H1 (cell line): ENCODE data around the gene PTPRC. TPM values are rescaled to one million over a fixed set of nuclear protein-coding genes. Genes with fewer than 3 reads are reported as not detected.

ENCODE experiments used
- YY1 ChIP-seq: IDR thresholded peaks from 2 replicates; pipeline ENCODE4 v1.6.1; 2011; ENCODE audit warnings: low read depth, mild to moderate bottlenecking, low read length
- polyA plus RNA-seq, 7 experiments: library from polyadenylated mRNA; depleted of rRNA in 3 of 7; stranded (reverse) in 5 of 7; unstranded in 2 of 7; fragments of >200 nt in 5 of 7; fragments of 200-250 nt in 2 of 7; gene quantifications; 1 replicate in 5 of 7; 2 replicates in 1 of 7; 4 replicates in 1 of 7; pipeline versions ENCODE4 v1.2.1 to v1.2.3, GENCODE V29; 2011 to 2013; ENCODE audit warnings: missing spikeins in 2 of 7, mixed read lengths in 2 of 7
- total RNA-seq: library from RNA; stranded (reverse); fragmentation: NEBNext Ultra II Directional; extraction: Animal tissue kit (Norgen Biotek cat#: 25700); gene quantifications from 2 replicates; pipeline ENCODE4 v1.2.1, GENCODE V29; 2021
- TF ChIP-seq, protein P1 (sequence below): fragments of 300-600 bp; sonication (generic); IDR thresholded peaks from 2 replicates; pipeline ENCODE4 v1.7.1; 2012; ENCODE audit warnings: low read length, moderate library complexity, mild to moderate bottlenecking, inconsistent platforms; ENCODE audit not compliant: insufficient replicate concordance

The PTPRC gene
- total and polyA plus RNA-seq, 2 of the 8 experiments (the other 6 are each of a cell fraction or from before 2014, with no cell fraction given) = 0.05 TPM; not detected in 1

DNA sequence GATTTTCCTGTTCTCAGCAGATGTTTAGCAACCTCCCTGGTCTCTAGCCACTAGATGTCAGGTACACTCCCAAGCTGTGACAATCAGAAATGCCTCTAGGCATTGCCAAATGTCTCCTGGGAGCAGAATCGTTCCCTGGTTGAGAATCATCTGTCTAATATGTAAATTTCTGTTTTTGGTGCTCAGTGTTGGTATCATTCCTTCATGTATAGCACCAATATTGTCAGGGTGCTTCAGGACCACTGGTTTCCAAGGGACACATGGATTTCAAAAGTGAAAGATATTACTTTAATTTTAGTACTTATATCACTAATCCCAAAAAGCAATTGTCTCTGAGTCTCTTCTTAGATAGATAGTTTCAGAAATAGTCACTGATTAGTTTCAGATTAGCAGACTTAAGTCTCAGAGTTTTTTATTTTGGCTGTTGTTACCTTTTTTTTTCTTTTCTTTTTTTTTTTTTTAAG is 160.1 kb downstream of the PTPRC start (continued):
- TF ChIP-seq, protein P1, sequence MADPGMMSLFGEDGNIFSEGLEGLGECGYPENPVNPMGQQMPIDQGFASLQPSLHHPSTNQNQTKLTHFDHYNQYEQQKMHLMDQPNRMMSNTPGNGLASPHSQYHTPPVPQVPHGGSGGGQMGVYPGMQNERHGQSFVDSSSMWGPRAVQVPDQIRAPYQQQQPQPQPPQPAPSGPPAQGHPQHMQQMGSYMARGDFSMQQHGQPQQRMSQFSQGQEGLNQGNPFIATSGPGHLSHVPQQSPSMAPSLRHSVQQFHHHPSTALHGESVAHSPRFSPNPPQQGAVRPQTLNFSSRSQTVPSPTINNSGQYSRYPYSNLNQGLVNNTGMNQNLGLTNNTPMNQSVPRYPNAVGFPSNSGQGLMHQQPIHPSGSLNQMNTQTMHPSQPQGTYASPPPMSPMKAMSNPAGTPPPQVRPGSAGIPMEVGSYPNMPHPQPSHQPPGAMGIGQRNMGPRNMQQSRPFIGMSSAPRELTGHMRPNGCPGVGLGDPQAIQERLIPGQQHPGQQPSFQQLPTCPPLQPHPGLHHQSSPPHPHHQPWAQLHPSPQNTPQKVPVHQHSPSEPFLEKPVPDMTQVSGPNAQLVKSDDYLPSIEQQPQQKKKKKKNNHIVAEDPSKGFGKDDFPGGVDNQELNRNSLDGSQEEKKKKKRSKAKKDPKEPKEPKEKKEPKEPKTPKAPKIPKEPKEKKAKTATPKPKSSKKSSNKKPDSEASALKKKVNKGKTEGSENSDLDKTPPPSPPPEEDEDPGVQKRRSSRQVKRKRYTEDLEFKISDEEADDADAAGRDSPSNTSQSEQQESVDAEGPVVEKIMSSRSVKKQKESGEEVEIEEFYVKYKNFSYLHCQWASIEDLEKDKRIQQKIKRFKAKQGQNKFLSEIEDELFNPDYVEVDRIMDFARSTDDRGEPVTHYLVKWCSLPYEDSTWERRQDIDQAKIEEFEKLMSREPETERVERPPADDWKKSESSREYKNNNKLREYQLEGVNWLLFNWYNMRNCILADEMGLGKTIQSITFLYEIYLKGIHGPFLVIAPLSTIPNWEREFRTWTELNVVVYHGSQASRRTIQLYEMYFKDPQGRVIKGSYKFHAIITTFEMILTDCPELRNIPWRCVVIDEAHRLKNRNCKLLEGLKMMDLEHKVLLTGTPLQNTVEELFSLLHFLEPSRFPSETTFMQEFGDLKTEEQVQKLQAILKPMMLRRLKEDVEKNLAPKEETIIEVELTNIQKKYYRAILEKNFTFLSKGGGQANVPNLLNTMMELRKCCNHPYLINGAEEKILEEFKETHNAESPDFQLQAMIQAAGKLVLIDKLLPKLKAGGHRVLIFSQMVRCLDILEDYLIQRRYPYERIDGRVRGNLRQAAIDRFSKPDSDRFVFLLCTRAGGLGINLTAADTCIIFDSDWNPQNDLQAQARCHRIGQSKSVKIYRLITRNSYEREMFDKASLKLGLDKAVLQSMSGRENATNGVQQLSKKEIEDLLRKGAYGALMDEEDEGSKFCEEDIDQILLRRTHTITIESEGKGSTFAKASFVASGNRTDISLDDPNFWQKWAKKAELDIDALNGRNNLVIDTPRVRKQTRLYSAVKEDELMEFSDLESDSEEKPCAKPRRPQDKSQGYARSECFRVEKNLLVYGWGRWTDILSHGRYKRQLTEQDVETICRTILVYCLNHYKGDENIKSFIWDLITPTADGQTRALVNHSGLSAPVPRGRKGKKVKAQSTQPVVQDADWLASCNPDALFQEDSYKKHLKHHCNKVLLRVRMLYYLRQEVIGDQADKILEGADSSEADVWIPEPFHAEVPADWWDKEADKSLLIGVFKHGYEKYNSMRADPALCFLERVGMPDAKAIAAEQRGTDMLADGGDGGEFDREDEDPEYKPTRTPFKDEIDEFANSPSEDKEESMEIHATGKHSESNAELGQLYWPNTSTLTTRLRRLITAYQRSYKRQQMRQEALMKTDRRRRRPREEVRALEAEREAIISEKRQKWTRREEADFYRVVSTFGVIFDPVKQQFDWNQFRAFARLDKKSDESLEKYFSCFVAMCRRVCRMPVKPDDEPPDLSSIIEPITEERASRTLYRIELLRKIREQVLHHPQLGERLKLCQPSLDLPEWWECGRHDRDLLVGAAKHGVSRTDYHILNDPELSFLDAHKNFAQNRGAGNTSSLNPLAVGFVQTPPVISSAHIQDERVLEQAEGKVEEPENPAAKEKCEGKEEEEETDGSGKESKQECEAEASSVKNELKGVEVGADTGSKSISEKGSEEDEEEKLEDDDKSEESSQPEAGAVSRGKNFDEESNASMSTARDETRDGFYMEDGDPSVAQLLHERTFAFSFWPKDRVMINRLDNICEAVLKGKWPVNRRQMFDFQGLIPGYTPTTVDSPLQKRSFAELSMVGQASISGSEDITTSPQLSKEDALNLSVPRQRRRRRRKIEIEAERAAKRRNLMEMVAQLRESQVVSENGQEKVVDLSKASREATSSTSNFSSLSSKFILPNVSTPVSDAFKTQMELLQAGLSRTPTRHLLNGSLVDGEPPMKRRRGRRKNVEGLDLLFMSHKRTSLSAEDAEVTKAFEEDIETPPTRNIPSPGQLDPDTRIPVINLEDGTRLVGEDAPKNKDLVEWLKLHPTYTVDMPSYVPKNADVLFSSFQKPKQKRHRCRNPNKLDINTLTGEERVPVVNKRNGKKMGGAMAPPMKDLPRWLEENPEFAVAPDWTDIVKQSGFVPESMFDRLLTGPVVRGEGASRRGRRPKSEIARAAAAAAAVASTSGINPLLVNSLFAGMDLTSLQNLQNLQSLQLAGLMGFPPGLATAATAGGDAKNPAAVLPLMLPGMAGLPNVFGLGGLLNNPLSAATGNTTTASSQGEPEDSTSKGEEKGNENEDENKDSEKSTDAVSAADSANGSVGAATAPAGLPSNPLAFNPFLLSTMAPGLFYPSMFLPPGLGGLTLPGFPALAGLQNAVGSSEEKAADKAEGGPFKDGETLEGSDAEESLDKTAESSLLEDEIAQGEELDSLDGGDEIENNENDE = no peak
- no peak for TF ChIP-seq YY1
